ENCODE measurements around the gene CRACR2A. TPM values are rescaled to one million over a fixed set of nuclear protein-coding genes. Genes with fewer than 3 reads are reported as not detected.

Gene CRACR2A
- polyA plus RNA-seq, 1 donor from 2014 or later, result 2.1 TPM

DNA sequence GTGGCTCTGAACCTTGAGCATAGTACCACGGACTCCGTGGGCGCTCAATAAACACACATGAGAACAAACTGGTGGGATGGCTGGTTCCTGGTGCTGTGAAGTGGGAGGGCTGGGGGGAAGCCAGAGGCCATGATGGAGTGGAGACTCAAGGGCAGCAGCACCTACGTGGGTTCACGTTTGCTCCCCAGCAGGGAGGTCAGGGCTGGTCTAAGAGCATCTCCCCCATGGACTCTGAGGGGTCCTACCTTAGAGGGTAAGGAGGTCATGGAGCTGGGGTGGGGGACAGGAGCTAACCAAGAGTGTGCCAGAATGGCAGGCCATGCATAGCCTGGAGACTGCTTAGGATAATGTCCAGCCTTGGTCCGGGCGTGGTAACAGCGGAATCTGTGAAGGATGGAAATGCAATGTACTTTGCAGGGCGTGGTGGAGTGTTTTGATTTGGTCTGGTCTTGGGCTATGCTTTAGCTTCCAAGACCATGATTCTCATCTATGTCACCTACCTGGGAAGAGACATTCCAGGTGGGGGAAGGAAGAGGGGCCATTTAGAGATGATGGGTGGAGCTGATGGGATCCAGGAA, 158.9 kb downstream of the CRACR2A start:
- H2AFZ ChIP-seq (ENCODE audit: low read depth, low read length), result no peak overlapping the region
- TF ChIP-seq RAD21 (conservative IDR thresholded peaks at IDR 0.05) (no peak), REST (IDR thresholded peaks at IDR 0.05; ENCODE audit: borderline replicate concordance) (no peak), POLR2AphosphoS5 (IDR thresholded peaks at IDR 0.05) (no peak), MXI1 (conservative IDR thresholded peaks at IDR 0.05; ENCODE audit: poor library complexity, severe bottlenecking) (no peak), TAF1 (IDR thresholded peaks at IDR 0.05; ENCODE audit: low read depth) (no peak), EZH2 (IDR thresholded peaks at IDR 0.05; ENCODE audit: borderline replicate concordance, insufficient read depth, low read length, poor library complexity, severe bottlenecking) (no peak), CTCF (IDR thresholded peaks at IDR 0.05; ENCODE audit: poor library complexity, severe bottlenecking) (no peak), SMC3 (conservative IDR thresholded peaks at IDR 0.05; ENCODE audit: poor library complexity) (no peak)
- no peak overlapping the region for H3K9ac ChIP-seq (ENCODE audit: low read length)

DNA sequence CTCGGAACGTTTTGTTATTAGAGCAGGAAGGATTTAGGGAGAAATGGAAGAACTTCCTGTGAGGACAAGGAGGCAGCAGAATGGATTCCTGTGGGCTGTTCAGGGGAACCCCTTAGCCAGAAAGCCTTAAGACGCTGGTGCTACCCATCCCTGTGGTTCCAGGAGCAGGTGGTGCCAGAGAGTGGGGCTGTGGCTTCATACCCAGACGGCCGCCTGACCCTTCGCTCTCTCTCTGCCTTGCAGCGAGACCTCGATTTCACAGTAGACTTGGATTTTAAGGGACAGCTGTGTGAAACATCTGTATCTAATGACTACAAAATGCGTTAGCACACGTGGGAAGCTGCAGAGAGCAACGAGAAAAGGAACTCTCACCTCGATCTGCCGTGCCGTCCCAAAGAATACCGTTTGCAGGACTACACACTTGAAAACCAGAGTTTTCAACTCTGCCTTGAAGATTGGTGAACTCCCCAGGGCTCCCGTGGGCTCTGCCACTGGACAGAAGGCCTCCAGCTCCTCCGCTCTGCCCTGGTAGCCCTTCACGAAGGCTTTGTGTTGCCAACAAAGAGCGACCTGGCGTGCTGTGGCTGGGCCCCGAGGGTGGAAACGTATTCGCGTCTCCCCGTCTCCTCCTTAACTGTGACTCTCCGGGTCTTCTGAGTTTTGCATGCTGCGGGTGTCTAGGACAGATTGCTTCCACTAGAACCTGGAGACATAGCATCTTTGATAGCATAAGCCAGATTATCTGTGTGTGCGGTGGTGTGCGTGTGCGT, 159.9 kb downstream of the CRACR2A start:
- no peak overlapping the region for H3K27ac ChIP-seq (ENCODE audit: low read length)
- H3K9ac ChIP-seq (ENCODE audit: low read length), result no peak overlapping the region
- no peak overlapping the region for H3K4me3 ChIP-seq (ENCODE audit: low read length)
- H3K9me3 ChIP-seq (ENCODE audit: low read length), result no peaks in the 10 kb centered on the region
- no peaks in the 10 kb centered on the region for H3F3A ChIP-seq (ENCODE audit: insufficient read depth, low read length, poor library complexity, severe bottlenecking)
- H2AFZ ChIP-seq (ENCODE audit: low read depth, low read length), result no peak overlapping the region
- TF ChIP-seq SMC3 (conservative IDR thresholded peaks at IDR 0.05; ENCODE audit: poor library complexity) (no peak), EZH2 (IDR thresholded peaks at IDR 0.05; ENCODE audit: borderline replicate concordance, insufficient read depth, low read length, poor library complexity, severe bottlenecking) (no peak), EP300 (conservative IDR thresholded peaks at IDR 0.05; ENCODE audit: poor library complexity, severe bottlenecking) (no peak), RAD21 (conservative IDR thresholded peaks at IDR 0.05) (no peak), POLR2AphosphoS5 (IDR thresholded peaks at IDR 0.05) (no peak)
- no peaks in the 10 kb centered on the region for H3K79me2 ChIP-seq (replicated peaks; ENCODE audit: insufficient read depth, low read length)
- H3K27me3 ChIP-seq (ENCODE audit: insufficient read depth, low read depth, low read length), result no peaks in the 10 kb centered on the region
- no peaks in the 10 kb centered on the region for H3K9me2 ChIP-seq (ENCODE audit: insufficient read depth, low read length)
- H3K4me2 ChIP-seq (ENCODE audit: low read length), result no peak overlapping the region
- H3K36me3 ChIP-seq (ENCODE audit: insufficient read depth, low read length), result no peaks in the 10 kb centered on the region
- H4K20me1 ChIP-seq (ENCODE audit: insufficient read depth), result no peaks in the 10 kb centered on the region

More for the DNA sequence above, 158.9 kb downstream of the CRACR2A start:
- no peaks in the 10 kb centered on the region for H3K9me3 ChIP-seq (ENCODE audit: low read length)
- no peaks in the 10 kb centered on the region for H3K27me3 ChIP-seq (ENCODE audit: insufficient read depth, low read depth, low read length)
- no peaks in the 10 kb centered on the region for H3K79me2 ChIP-seq (replicated peaks; ENCODE audit: insufficient read depth, low read length)
- no peaks in the 10 kb centered on the region for H3K9me2 ChIP-seq (ENCODE audit: insufficient read depth, low read length)
- no peaks in the 10 kb centered on the region for H4K20me1 ChIP-seq (ENCODE audit: insufficient read depth)
- H3K27ac ChIP-seq (ENCODE audit: low read length), result no peak overlapping the region
- no peaks in the 10 kb centered on the region for H3K36me3 ChIP-seq (ENCODE audit: insufficient read depth, low read length)
- H3K4me3 ChIP-seq (ENCODE audit: low read length), result no peak overlapping the region
- no peaks in the 10 kb centered on the region for H3F3A ChIP-seq (ENCODE audit: insufficient read depth, low read length, poor library complexity, severe bottlenecking)
- no peak overlapping the region for H3K4me2 ChIP-seq (ENCODE audit: low read length)

All from neural cell (in vitro differentiated cells).